Stimulated activated CD8-positive, alpha-beta memory T cell treated with anti-CD3 and anti-CD28 coated beads, Interleukin-2, amount 100 ng/mL, for 48 hours (primary cell): ENCODE data around the gene HK3.

Experiments
- DNase-seq, 2 donors: peaks; one replicate each; pipeline ENCODE4 v3.0.0-alpha.2; 2020; ENCODE audit warnings: low read depth in 2 of 2

Gene HK3

GRCh38 chr5:176868731-176869130 is 30.4 kb downstream of the HK3 start:
- no peak for DNase-seq

GRCh38 chr5:176868126-176868525 is 31.0 kb downstream of the HK3 start:
- DNase-seq = no peak

GRCh38 chr5:176866707-176867310 is 32.3 kb downstream of the HK3 start:
- DNase-seq = no peak

GRCh38 chr5:176865964-176866363 is 33.2 kb downstream of the HK3 start:
- DNase-seq = no peak

- no peak for DNase-seq
These were observed 34.4 kb downstream of the HK3 start for GRCh38 chr5:176864755-176865154.

GRCh38 chr5:176863765-176864098 is 35.4 kb downstream of the HK3 start:
- DNase-seq = no peak

GRCh38 chr5:176863041-176863764 is 35.9 kb downstream of the HK3 start:
- no peak for DNase-seq

GRCh38 chr5:176862330-176862995 is 36.7 kb downstream of the HK3 start:
- no peak for DNase-seq

- DNase-seq = no peak
These were observed 37.9 kb downstream of the HK3 start for GRCh38 chr5:176861276-176861675.

- no peak for DNase-seq
These were observed 38.8 kb downstream of the HK3 start for GRCh38 chr5:176860381-176860780.

GRCh38 chr5:176859916-176860315 is 39.2 kb downstream of the HK3 start:
- DNase-seq = no peak

- no peak for DNase-seq
These were observed 41.3 kb downstream of the HK3 start for GRCh38 chr5:176857894-176858273.

GRCh38 chr5:176857216-176857893 is 41.8 kb downstream of the HK3 start:
- DNase-seq = no peak

- DNase-seq = no peak
These were observed 42.4 kb downstream of the HK3 start for GRCh38 chr5:176856746-176857145.

- DNase-seq = no peak
These were observed 43.5 kb downstream of the HK3 start for GRCh38 chr5:176855598-176855997.

GRCh38 chr5:176854164-176854563 is 45.0 kb downstream of the HK3 start:
- no peak for DNase-seq

- no peak for DNase-seq
These were observed 45.9 kb downstream of the HK3 start for GRCh38 chr5:176853151-176853778.

GRCh38 chr5:176851871-176852658 is 47.1 kb downstream of the HK3 start:
- no peak for DNase-seq

GRCh38 chr5:176851380-176851779 is 47.8 kb downstream of the HK3 start:
- no peak for DNase-seq

GRCh38 chr5:176850371-176851245 is 48.5 kb downstream of the HK3 start:
- DNase-seq = no peak
